ENCODE data around the gene USF3. TPM values are rescaled to one million over a fixed set of nuclear protein-coding genes. Genes with fewer than 3 reads are reported as not detected.

Gene USF3
- polyA plus RNA-seq, 2 of the 4 experiments (the other 2 are of a cell fraction): 1.9 to 11.3 TPM

- CTCF ChIA-PET: no interaction called here
- Histone ChIP-seq H3K4me2 (no peak overlapping the region), H3K27ac (no peak overlapping the region), H3K9me3 (no peaks in the 10 kb centered on the region), H3K4me1 (no peaks in the 10 kb centered on the region), H3K4me3 (no peak overlapping the region)
- ATAC-seq: no peak
- 78% methylated on average over 3 of the region's 3 CpGs for WGBS (ENCODE audit: missing lambda C conversion rate)
- no peak for FAIRE-seq
- no peak for DNase-seq (ENCODE audit: low read depth in 1 of 2, low spot score in 1 of 2)
- POLR2A ChIA-PET: no interaction called here
- TF ChIP-seq E2F6 (IDR thresholded peaks at IDR 0.05; ENCODE audit: borderline replicate concordance, low read depth) (no peak), EP300 (IDR thresholded peaks at IDR 0.05) (no peak), RAD21 (conservative IDR thresholded peaks at IDR 0.05 in 1 of 2, IDR thresholded peaks at IDR 0.05 in 1 of 2) (no peak), NPAS2 (CRISPR knock-in tag; IDR thresholded peaks at IDR 0.05; ENCODE audit: borderline replicate concordance) (no peak), ZSCAN20 (CRISPR knock-in tag; IDR thresholded peaks at IDR 0.05) (no peak), EHMT2 (IDR thresholded peaks at IDR 0.05; ENCODE audit: low read depth) (no peak), TFCP2L1 (CRISPR knock-in tag; IDR thresholded peaks at IDR 0.05) (no peak), ESRRA (IDR thresholded peaks at IDR 0.05; ENCODE audit: borderline replicate concordance, low read length) (no peak), CEBPB (IDR thresholded peaks at IDR 0.05) (no peak), RARB (CRISPR knock-in tag; IDR thresholded peaks at IDR 0.05) (no peak)
- TF ChIP-seq, protein P1, sequence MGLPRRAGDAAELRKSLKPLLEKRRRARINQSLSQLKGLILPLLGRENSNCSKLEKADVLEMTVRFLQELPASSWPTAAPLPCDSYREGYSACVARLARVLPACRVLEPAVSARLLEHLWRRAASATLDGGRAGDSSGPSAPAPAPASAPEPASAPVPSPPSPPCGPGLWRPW (IDR thresholded peaks at IDR 0.05): no peak
These were observed 41.6 kb downstream of the USF3 start for GRCh38 chr3:113654851-113655250.

DNA sequence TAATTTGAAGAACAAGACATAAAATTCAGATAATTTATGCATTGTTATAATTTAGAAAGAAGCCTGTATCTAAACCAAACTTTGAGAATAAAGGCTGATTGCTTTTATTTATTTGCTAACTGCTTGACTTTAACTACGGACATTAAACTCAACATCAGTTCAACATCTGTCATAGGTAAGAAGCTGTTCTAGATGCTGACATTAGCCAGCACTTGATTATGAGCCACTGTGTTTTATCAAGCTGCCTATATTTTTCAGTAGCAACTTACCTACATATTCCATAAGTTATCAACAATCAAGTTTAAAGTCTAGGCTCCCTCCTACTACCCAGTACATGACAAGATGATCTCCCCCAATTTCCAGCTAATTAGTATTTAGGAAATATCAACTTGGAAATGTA, 42.1 kb downstream of the USF3 start:
- POLR2A ChIA-PET: no interaction called here
- FAIRE-seq (no peak), ATAC-seq (no peak), DNase-seq (ENCODE audit: low read depth in 1 of 2, low spot score in 1 of 2) (no peak)
- H3K9me3 ChIP-seq: no peaks in the 10 kb centered on the region
- no peaks in the 10 kb centered on the region for H3K4me1 ChIP-seq
- no peak overlapping the region for H3K27ac ChIP-seq
- no peak overlapping the region for H3K4me3 ChIP-seq
- CTCF ChIA-PET: no interaction called here
- no peak overlapping the region for H3K4me2 ChIP-seq
- WGBS (ENCODE audit: missing lambda C conversion rate): 87% methylated on average over 1 of the region's 1 CpG
- no peak for TF ChIP-seq JUN (IDR thresholded peaks at IDR 0.05)
- TF ChIP-seq CBX2 (IDR thresholded peaks at IDR 0.05; ENCODE audit: borderline replicate concordance, low read depth): no peak
- TF ChIP-seq HMGXB4 (CRISPR knock-in tag; IDR thresholded peaks at IDR 0.05; ENCODE audit: borderline replicate concordance): no peak
- no peak for TF ChIP-seq KDM1A (IDR thresholded peaks at IDR 0.05; ENCODE audit: low read depth)
- TF ChIP-seq PBX3 (IDR thresholded peaks at IDR 0.05): no peak
- TF ChIP-seq SMC3 (IDR thresholded peaks at IDR 0.05): no peak
- TF ChIP-seq ZFP36 (IDR thresholded peaks at IDR 0.05; ENCODE audit: borderline replicate concordance, partially characterized antibody): no peak
- TF ChIP-seq FOSB (CRISPR knock-in tag; IDR thresholded peaks at IDR 0.05): no peak
- no peak for TF ChIP-seq CEBPB (IDR thresholded peaks at IDR 0.05)
- no peak for TF ChIP-seq POLR2A (IDR thresholded peaks at IDR 0.05; ENCODE audit: low read length)
- TF ChIP-seq FOXS1 (CRISPR knock-in tag; IDR thresholded peaks at IDR 0.05): no peak
- no peak for TF ChIP-seq SREBF2 (IDR thresholded peaks at IDR 0.05)
- TF ChIP-seq RCOR1 (IDR thresholded peaks at IDR 0.05; ENCODE audit: low read depth, low read length): no peak
- no peak for TF ChIP-seq E2F6 (IDR thresholded peaks at IDR 0.05; ENCODE audit: borderline replicate concordance, low read depth)
